ENCODE data around the gene CDK9.
A peak's percentile ranks its signal among the peaks of the same experiment; 100 is the strongest.

CDK9 gene

GRCh38 chr9:127780909-127781308 lies 4.9 kb upstream of the CDK9 start:
- DNase-seq, result peak; percentile 66 to 75 (median 73)

- peak in 2 of 3 donors; percentile 35 to 57 for DNase-seq
These were observed 4.0 kb upstream of the CDK9 start for GRCh38 chr9:127781806-127782205.

GRCh38 chr9:127783111-127784008 lies 2.5 kb upstream of the CDK9 start:
- peak; percentile 57 to 69 (median 63) for DNase-seq

- peak; percentile 83 to 94 (median 90) for DNase-seq
These were observed 556 bp upstream of the CDK9 start for GRCh38 chr9:127785023-127785932.

GRCh38 chr9:127786773-127787104 lies 905 bp downstream of the CDK9 start:
- peak; percentile 32 to 44 (median 37) for DNase-seq

- no peak for DNase-seq
These were observed 2.6 kb downstream of the CDK9 start for GRCh38 chr9:127788337-127789011.

GRCh38 chr9:127789179-127789578 lies 3.3 kb downstream of the CDK9 start:
- no peak for DNase-seq

GRCh38 chr9:127790094-127790855 lies 4.4 kb downstream of the CDK9 start:
- no peak for DNase-seq

- no peak for DNase-seq
These were observed 5.3 kb downstream of the CDK9 start for GRCh38 chr9:127791085-127791484.

- DNase-seq, result no peak
These were observed 6.7 kb downstream of the CDK9 start for GRCh38 chr9:127792417-127793031.

- no peak for DNase-seq
These were observed 7.4 kb downstream of the CDK9 start for GRCh38 chr9:127793093-127793708.

- no peak for DNase-seq
These were observed 8.4 kb downstream of the CDK9 start for GRCh38 chr9:127794001-127794791.

GRCh38 chr9:127796225-127796813 lies 10.5 kb downstream of the CDK9 start:
- DNase-seq, result no peak

GRCh38 chr9:127796852-127797370 lies 11.1 kb downstream of the CDK9 start:
- DNase-seq, result peak; percentile 16 to 56 (median 33)

GRCh38 chr9:127801955-127802575 lies 16.2 kb downstream of the CDK9 start:
- DNase-seq, result peak; percentile 89 to 97 (median 90)

GRCh38 chr9:127802576-127803443 lies 17.0 kb downstream of the CDK9 start, which contains the start of gene FPGS:
FPGS (plus strand) TSS chr9:127802882; CDS start chr9:127802925, 43 bp downstream.
- DNase-seq, result peak; percentile 87 to 97 (median 91)

GRCh38 chr9:127803507-127804352 lies 17.9 kb downstream of the CDK9 start:
- DNase-seq, result peak; percentile 65 to 84 (median 72)

All from suppressor macrophage treated with lipopolysaccharide for 1 hour (primary cell).